Skeletal muscle satellite cell (primary cell): ENCODE data around the gene AUTS2.

Source experiments
- H3K27me3 ChIP-seq: 2 replicates; pipeline ENCODE4 v1.7.0; 2013; ENCODE audit warnings: low read length; ENCODE audit not compliant: control insufficient read depth, insufficient read depth
- H3K36me3 ChIP-seq: 2 replicates; pipeline ENCODE4 v1.7.0; 2013; ENCODE audit warnings: mild to moderate bottlenecking, control low read depth, low read length; ENCODE audit not compliant: insufficient read depth
- H3K4me1 ChIP-seq: 2 replicates; pipeline ENCODE4 v1.7.0; 2013; ENCODE audit warnings: low read length; ENCODE audit not compliant: control insufficient read depth, insufficient read depth
- H3K4me2 ChIP-seq: 2 replicates; pipeline ENCODE4 v1.7.0; 2013; ENCODE audit warnings: mild to moderate bottlenecking, low read length
- H3K4me3 ChIP-seq: 2 replicates; pipeline ENCODE4 v1.7.0; 2013; ENCODE audit warnings: low read length
- H3K9ac ChIP-seq: 2 replicates; pipeline ENCODE4 v1.7.0; 2013; ENCODE audit warnings: mild to moderate bottlenecking, low read depth, low read length, moderate library complexity
- H3K9me3 ChIP-seq: replicated peaks from 2 replicates; pipeline ENCODE4 v1.7.0; 2013; ENCODE audit warnings: mild to moderate bottlenecking, control low read depth, low read length

AUTS2 gene

GRCh38 chr7:70577078-70577477 lies 978.8 kb downstream of the AUTS2 start:
- Histone ChIP-seq H3K4me1 (peaks cover 4% of the 10 kb centered on the region), H3K4me3 (no peak overlapping the region), H3K4me2 (no peak overlapping the region), H3K9ac (no peak overlapping the region), H3K9me3 (no peaks in the 10 kb centered on the region), H3K27me3 (no peaks in the 10 kb centered on the region), H3K36me3 (no peaks in the 10 kb centered on the region)

DNA sequence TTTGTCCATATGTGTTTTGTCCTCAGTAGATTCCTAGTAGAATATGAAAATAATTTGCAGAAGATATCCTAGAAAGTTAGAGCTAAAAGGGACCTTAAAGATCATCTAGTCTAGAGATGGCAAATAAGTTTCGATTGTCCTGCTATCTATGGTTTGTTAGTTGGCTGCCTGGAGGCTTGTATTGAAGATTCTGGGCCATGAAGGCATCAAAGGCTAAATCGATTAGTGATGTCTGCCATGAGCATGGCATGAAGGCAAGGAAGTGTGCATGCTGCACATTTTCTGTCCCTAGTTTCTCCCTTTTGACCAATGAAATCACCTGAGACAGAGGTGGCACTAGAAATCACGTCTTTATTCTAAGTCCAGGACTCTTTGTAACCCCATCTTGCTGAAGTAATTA lies 979.9 kb downstream of the AUTS2 start:
- Histone ChIP-seq H3K4me3 (no peak overlapping the region), H3K4me1 (peaks cover 4% of the 10 kb centered on the region), H3K9me3 (no peaks in the 10 kb centered on the region), H3K9ac (no peak overlapping the region), H3K36me3 (no peaks in the 10 kb centered on the region), H3K4me2 (no peak overlapping the region), H3K27me3 (no peaks in the 10 kb centered on the region)

DNA sequence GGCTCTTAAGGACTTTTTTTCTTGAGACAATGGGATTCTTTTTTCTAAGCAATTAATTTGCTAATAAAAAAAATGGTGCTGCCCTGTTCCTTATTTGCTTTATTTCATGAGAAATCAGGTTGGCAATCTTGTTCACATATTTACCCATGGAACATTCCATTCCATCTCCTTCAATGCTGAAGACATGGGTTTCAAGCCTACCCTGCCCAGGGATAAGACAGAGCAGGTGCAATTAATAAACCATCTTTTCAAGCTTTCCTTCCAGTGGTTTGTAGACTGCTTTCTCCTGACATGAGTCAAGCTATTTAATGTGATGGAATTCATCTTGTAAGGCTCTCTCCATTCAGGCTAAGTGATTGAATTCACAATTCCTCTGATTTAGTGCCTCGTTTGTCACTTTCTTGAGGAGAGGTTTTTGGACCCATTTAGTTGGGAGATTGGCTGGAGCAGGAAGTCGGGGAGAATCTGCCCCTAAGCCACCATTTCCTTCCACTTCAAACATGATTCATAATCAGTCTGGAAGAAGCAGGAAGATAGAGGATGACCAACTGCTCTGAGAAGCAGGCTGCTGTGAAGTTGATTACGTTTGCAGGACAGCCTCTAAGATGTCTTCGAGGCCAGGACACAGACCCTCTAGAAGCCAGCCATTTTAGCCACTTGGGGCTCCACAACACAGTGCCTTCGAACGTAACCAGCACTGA lies 981.3 kb downstream of the AUTS2 start:
- H3K4me3 ChIP-seq = no peak overlapping the region
- H3K4me1 ChIP-seq = peaks cover 4% of the 10 kb centered on the region
- H3K4me2 ChIP-seq = no peak overlapping the region
- no peaks in the 10 kb centered on the region for H3K36me3 ChIP-seq
- no peaks in the 10 kb centered on the region for H3K9me3 ChIP-seq
- H3K9ac ChIP-seq = no peak overlapping the region
- H3K27me3 ChIP-seq = no peaks in the 10 kb centered on the region

- Histone ChIP-seq H3K9ac (no peak overlapping the region), H3K4me1 (peaks cover 4% of the 10 kb centered on the region), H3K4me2 (no peak overlapping the region), H3K36me3 (no peaks in the 10 kb centered on the region), H3K9me3 (no peaks in the 10 kb centered on the region), H3K4me3 (no peak overlapping the region), H3K27me3 (no peaks in the 10 kb centered on the region)
These were observed 981.9 kb downstream of the AUTS2 start for GRCh38 chr7:70580161-70580560.

GRCh38 chr7:70582927-70583895 lies 984.9 kb downstream of the AUTS2 start:
- Histone ChIP-seq H3K9ac (no peak overlapping the region), H3K9me3 (no peaks in the 10 kb centered on the region), H3K27me3 (no peaks in the 10 kb centered on the region), H3K4me2 (no peak overlapping the region), H3K4me1 (no peaks in the 10 kb centered on the region), H3K4me3 (no peak overlapping the region), H3K36me3 (no peaks in the 10 kb centered on the region)

GRCh38 chr7:70583965-70584883 lies 985.9 kb downstream of the AUTS2 start:
- Histone ChIP-seq H3K36me3 (no peaks in the 10 kb centered on the region), H3K4me2 (no peak overlapping the region), H3K4me3 (no peak overlapping the region), H3K4me1 (no peaks in the 10 kb centered on the region), H3K9ac (no peak overlapping the region), H3K9me3 (no peaks in the 10 kb centered on the region), H3K27me3 (no peaks in the 10 kb centered on the region)

DNA sequence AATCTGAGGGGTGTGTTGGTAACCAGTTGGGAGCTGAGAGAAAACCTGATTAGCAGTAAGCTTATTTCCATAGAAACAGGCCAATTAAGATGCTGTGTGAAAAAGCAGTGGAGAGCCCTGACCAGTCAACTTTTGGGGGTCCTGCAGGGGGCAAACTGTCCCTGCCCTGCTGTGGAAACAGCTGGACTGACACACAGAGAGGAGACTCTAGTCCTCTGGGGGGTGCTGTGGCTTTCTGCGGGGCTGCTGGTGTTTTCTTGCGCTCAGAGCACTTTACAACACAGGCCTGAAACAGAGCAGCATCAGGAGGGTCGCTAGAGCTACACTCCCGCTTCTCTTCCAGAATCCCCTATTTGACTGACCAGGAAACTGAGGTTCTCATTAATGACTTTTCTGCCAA lies 986.8 kb downstream of the AUTS2 start:
- Histone ChIP-seq H3K9me3 (no peaks in the 10 kb centered on the region), H3K4me2 (no peak overlapping the region), H3K27me3 (no peaks in the 10 kb centered on the region), H3K4me1 (no peaks in the 10 kb centered on the region), H3K9ac (no peak overlapping the region), H3K36me3 (no peaks in the 10 kb centered on the region), H3K4me3 (no peak overlapping the region)

DNA sequence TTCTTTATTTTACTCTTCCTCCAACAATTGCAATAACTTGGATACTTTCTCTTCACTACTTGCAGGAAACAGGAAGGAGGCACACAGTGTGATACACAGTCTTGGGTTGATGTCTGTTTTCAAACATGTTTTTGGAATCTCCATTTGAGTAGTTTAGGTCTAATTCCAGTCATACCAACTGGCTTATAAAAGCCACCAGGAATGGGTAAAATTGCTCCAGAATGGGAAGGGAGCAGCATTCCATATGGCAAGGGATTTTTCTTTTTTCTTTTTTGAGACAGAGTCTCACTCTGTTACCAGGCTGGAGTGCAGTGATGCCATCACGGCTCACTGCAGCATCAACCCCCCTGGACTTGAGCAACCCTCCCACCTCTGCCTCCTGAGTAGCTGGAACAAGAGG lies 988.5 kb downstream of the AUTS2 start:
- Histone ChIP-seq H3K27me3 (no peaks in the 10 kb centered on the region), H3K4me1 (no peaks in the 10 kb centered on the region), H3K9ac (no peak overlapping the region), H3K4me2 (no peak overlapping the region), H3K9me3 (no peaks in the 10 kb centered on the region), H3K36me3 (no peaks in the 10 kb centered on the region), H3K4me3 (no peak overlapping the region)

DNA sequence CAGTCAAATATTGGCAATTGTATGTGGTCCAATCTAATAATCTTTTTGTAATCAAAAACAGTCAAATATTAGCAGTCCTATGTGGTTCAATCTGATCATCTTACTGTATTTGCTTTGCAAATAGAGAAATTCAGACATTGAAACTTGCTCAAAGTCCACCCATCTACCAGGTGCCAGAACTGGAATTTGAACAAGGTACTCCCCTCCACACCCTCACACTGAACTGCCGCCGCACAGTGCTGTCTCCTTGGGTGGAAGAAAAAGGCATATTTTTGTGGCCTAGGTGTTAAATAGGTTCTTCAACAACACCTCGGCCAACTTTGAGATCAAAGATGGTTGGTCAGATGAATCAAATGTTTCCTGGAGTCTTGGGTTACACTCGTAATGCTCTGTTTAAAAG lies 989.5 kb downstream of the AUTS2 start:
- Histone ChIP-seq H3K4me1 (no peaks in the 10 kb centered on the region), H3K36me3 (no peaks in the 10 kb centered on the region), H3K9ac (no peak overlapping the region), H3K9me3 (no peaks in the 10 kb centered on the region), H3K4me3 (no peak overlapping the region), H3K27me3 (no peaks in the 10 kb centered on the region), H3K4me2 (no peak overlapping the region)

DNA sequence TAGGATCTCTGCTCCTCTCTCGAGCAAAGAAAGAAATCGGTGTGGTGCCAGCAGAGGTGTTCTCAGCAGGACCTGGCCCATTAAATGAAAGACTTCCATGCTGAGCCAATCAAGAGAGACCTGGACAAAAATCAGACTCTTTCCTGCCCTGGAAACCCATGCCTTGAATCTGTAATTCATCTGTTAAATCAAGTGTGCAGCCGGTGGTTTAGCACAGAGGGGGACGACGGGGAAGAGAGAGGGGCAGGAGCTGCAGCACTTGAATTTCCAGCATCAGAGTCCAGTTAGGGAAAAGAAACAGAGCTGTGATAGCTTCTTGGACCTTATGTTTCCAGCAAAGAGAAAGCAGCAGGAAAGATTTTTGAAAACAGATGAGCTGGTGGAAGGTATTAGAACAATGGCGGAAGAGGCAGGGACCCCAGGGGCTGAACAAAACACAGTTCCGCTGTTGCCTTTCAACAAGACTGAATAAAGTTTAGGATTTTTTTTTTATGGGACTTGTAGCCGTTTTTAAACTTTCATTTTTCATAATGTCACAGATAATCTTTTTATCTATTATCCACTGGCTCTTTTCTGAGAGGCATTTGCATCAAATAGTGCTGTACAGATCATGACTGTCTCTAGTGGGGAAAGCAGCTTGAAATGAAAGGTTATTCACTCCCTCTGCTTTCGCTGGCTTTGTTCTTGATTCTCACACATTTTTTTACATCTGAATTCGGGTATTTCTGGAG lies 990.1 kb downstream of the AUTS2 start:
- H3K27me3 ChIP-seq = no peaks in the 10 kb centered on the region
- no peaks in the 10 kb centered on the region for H3K36me3 ChIP-seq
- no peak overlapping the region for H3K4me3 ChIP-seq
- no peak overlapping the region for H3K9ac ChIP-seq
- no peak overlapping the region for H3K4me2 ChIP-seq
- no peaks in the 10 kb centered on the region for H3K9me3 ChIP-seq
- H3K4me1 ChIP-seq = no peaks in the 10 kb centered on the region
